ENCODE results near the gene FAM43B.

- no peak for TF ChIP-seq CTCF (IDR thresholded peaks at IDR 0.05)
- TF ChIP-seq POLR2A (IDR thresholded peaks at IDR 0.05), result no peak
Measured at GRCh38 chr1:20601129-20601825, 48.9 kb downstream of the FAM43B start.
